ENCODE data around the gene INPP5D.

The INPP5D gene

DNA sequence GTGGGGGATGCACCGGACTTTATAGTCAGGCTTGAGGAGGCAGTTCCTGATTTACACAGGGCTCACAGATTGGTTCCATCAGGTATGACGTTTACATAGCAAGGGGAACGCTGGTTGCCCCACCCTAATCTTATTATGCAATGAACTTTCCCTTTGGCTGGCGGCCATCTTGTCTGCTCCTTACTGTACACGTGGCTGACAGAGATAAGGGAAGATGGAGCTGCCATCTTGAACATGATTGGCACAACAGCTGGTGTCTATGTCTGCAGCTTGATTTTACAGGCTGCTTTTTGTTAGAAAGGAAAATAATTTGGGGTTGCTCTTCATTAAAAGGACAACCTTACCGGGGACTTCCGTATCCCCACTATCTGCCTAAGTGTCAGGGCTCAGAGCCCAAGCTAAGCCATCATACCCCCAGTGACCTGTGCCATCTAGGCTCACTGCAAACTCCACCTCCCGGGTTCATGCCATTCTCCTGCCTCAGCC, 157.8 kb downstream of the INPP5D start:
- TF ChIP-seq, protein P1, sequence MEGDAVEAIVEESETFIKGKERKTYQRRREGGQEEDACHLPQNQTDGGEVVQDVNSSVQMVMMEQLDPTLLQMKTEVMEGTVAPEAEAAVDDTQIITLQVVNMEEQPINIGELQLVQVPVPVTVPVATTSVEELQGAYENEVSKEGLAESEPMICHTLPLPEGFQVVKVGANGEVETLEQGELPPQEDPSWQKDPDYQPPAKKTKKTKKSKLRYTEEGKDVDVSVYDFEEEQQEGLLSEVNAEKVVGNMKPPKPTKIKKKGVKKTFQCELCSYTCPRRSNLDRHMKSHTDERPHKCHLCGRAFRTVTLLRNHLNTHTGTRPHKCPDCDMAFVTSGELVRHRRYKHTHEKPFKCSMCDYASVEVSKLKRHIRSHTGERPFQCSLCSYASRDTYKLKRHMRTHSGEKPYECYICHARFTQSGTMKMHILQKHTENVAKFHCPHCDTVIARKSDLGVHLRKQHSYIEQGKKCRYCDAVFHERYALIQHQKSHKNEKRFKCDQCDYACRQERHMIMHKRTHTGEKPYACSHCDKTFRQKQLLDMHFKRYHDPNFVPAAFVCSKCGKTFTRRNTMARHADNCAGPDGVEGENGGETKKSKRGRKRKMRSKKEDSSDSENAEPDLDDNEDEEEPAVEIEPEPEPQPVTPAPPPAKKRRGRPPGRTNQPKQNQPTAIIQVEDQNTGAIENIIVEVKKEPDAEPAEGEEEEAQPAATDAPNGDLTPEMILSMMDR (IDR thresholded peaks at IDR 0.05; ENCODE audit: insufficient read depth, low read depth, low read length, missing control alignments): no peak
- no peak overlapping the region for H3K4me3 ChIP-seq (ENCODE audit: low read depth, low read length)
- no peak for DNase-seq (ENCODE audit: low read depth)

DNA sequence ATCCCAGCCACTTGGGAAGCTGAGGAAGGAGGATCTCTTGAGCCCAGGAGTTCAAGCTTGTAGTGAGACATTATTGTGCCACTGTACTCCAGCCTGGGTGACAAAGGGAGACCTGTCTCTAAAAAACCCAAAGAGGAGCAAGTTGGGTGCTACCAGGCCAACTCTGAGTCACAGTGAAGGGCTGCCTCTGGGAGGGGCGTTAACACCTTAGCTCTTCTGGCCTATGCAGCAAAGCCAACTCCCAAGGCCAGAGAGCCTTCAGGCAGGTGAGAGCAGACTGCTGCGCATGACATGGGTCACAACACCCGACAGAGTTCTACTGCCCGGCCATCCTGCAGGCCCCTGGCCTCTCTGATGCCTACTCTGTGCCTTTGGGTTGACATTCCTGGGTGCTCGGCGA, 158.7 kb downstream of the INPP5D start:
- DNase-seq (ENCODE audit: low read depth): no peak
- no peak overlapping the region for H3K4me3 ChIP-seq (ENCODE audit: low read depth, low read length)
- TF ChIP-seq, protein P1 (IDR thresholded peaks at IDR 0.05; ENCODE audit: insufficient read depth, low read depth, low read length, missing control alignments): no peak

DNA sequence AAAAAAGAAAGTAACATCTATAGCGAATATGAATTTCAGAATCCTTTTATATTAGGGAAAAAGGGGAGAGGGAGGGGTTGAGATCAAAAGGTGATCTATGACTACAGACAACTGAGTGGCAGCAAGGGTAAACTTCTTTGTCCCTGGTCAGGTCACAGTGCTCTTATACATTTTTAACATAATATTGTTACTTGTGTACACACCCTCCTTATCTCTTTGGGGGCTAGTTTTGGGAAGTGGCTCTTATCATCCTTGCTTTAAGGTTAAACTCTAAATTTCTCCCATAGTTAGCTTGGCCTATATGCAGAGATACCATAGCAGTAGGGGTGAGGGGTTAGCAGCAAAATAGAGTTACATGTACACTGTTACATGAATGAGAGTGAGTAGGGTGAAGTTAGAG, 159.7 kb downstream of the INPP5D start:
- TF ChIP-seq, protein P1 (IDR thresholded peaks at IDR 0.05; ENCODE audit: insufficient read depth, low read depth, low read length, missing control alignments): no peak
- no peak for DNase-seq (ENCODE audit: low read depth)
- no peak overlapping the region for H3K4me3 ChIP-seq (ENCODE audit: low read depth, low read length)

DNA sequence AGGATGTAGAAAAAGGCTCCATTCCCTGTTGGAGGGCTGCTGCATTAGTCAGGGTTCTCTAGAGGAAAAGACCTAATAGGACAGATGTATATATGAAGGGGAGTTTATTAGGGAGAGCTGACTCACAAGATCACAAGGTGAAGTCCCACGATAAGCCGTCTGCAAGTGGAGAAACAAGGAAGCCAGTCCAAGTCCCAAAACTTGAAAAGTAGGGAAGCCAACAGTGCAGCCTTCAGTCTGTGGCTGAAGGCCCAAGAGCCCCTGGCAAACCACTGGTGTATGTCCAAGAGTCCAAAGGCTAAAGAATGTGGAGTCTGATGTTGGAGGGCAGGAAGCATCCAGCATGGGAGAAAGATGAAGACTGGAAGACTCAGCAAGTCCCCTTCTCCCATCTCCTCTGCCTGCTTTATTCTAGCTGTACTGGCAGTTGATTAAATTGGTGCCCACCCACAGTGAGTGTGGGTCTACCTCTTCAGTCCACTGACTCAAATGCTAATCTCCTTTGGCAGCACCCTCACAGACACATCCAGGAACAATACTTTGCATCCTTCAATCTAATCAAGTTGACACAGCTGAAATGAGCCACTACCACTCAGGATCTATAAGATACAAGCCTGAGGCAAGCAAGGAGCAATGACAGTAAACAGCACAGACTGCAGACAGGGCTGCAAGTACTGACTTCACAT, 161.4 kb downstream of the INPP5D start:
- no peak for DNase-seq (ENCODE audit: low read depth)
- TF ChIP-seq, protein P1 (IDR thresholded peaks at IDR 0.05; ENCODE audit: insufficient read depth, low read depth, low read length, missing control alignments): no peak
- no peak overlapping the region for H3K4me3 ChIP-seq (ENCODE audit: low read depth, low read length)

DNA sequence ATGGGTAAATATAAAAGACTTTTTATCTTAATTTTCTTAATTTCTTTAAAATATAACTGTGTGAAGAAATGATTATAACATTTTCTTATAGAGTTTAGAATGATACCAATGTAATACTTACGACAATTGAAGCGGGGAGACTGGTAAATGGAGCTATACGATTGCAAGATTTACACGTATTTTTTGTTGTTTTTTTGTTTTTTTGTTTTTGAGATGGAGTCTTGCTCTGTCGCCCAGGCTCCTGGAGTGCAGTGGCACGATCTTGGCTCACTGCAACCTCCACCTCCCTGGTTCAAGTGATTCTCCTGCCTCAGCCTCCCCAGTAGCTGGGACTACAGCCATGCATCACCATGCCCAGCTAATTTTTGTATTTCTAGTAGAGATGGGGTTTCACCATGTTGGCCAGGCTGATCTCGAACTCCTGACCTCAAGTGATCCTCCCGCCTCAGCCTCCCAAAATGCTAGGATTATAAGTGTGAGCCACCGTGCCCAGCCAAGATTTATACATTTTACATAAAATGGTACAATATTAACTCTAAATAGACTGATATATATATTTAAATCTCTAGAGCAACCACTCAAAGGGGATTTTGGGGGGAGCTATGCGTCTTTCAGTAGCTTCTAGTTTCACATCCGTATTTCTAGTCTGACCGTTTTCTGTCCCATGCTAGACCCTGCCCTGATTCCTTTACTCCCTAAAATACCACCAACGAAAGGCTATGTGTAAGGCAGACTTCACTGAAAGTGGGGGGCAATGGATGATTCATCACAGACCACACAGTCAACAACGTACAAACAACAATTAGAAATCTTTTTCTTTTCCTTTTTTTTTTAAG, 163.1 kb downstream of the INPP5D start:
- TF ChIP-seq, protein P1 (IDR thresholded peaks at IDR 0.05; ENCODE audit: insufficient read depth, low read depth, low read length, missing control alignments): no peak
- H3K4me3 ChIP-seq (ENCODE audit: low read depth, low read length): no peak overlapping the region
- peak; percentile 72 for DNase-seq (ENCODE audit: low read depth)

DNA sequence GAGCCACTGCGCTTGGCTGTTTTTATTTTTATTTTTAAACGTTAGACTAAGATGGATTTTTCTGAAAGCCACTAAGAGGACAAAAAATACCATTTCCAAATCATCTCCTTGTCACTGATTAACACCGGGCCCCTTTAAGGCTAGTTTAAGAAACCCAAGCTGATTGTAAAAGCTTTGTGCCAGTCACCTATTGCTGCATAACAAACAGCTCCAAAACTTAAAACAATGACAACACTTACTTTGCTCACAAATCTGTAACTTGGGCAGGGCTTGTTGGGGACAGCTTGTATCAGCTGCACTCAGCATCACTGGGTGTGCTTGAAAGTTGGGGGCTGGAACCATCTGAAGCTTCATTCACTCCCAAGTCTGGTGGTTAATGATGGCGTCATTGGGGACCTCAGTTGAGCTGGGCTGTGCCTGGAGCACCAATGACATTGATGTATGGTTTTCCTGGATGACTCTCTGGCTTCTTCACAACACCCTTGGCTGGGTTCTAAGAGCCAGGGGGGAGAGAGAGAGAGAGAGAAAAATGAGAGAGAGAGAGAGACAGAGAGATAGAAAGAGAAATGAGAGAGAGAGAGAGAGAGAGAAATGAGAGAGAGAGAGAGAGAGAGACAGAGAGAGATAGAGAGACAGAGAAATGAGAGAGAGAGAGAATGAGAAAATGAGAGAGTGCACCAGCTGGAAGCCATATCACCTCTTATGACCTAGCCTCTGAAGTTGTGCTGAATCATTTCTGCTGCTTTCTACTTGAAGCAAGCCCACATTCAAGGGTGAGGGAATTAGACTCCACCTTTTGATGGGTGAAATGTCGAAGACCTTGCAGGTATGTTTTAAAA, 165.3 kb downstream of the INPP5D start:
- TF ChIP-seq, protein P1 (IDR thresholded peaks at IDR 0.05; ENCODE audit: insufficient read depth, low read depth, low read length, missing control alignments): no peak
- peak; percentile 31 for DNase-seq (ENCODE audit: low read depth)
- H3K4me3 ChIP-seq (ENCODE audit: low read depth, low read length): no peak overlapping the region

Data from GM12865 (cell line).